H9 (cell line): ENCODE measurements around the gene CACHD1. TPM values are rescaled to one million over a fixed set of nuclear protein-coding genes. Genes with fewer than 3 reads are reported as not detected.
A peak's percentile ranks its signal among the peaks of the same experiment; 100 is the strongest.

ENCODE experiments used
- DNase-seq: peaks from one replicate; pipeline ENCODE4 v3.0.0-alpha.2; 2017
- H2AFZ ChIP-seq: one replicate; pipeline ENCODE4 v1.6.1; 2013; ENCODE audit warnings: mild to moderate bottlenecking, low read length, control low read depth, moderate library complexity
- H2AK5ac ChIP-seq: 2 replicates; pipeline ENCODE4 v1.6.1; 2013; ENCODE audit warnings: low read length, control low read depth, mixed read lengths; ENCODE audit not compliant: insufficient read length
- H2BK120ac ChIP-seq: one replicate; pipeline ENCODE4 v1.6.1; 2013; ENCODE audit warnings: low read depth, mild to moderate bottlenecking, low read length, control low read depth, inconsistent platforms; ENCODE audit not compliant: poor library complexity, severe bottlenecking
- H2BK12ac ChIP-seq: 2 replicates; pipeline ENCODE4 v1.6.1; 2013; ENCODE audit warnings: low read length, control low read depth, mixed read lengths, low read depth; ENCODE audit not compliant: insufficient read length
- H2BK15ac ChIP-seq: 2 replicates; pipeline ENCODE4 v1.6.1; 2013; ENCODE audit warnings: low read depth, low read length, control low read depth
- H2BK20ac ChIP-seq: one replicate; pipeline ENCODE4 v1.6.1; 2013; ENCODE audit warnings: low read depth, mild to moderate bottlenecking, low read length, control low read depth, inconsistent platforms; ENCODE audit not compliant: poor library complexity, severe bottlenecking
- H2BK5ac ChIP-seq: 2 replicates; pipeline ENCODE4 v1.6.1; 2013; ENCODE audit warnings: low read length, control low read depth, mixed read lengths; ENCODE audit not compliant: insufficient read length
- H3K14ac ChIP-seq: 2 replicates; pipeline ENCODE4 v1.6.1; 2013; ENCODE audit warnings: low read length, control low read depth; ENCODE audit not compliant: insufficient read depth
- H3K18ac ChIP-seq: 2 replicates; pipeline ENCODE4 v1.6.1; 2013; ENCODE audit warnings: low read depth, mild to moderate bottlenecking, mixed read lengths, low read length, control low read depth; ENCODE audit not compliant: insufficient read length
- H3K23ac ChIP-seq: 2 replicates; pipeline ENCODE4 v1.6.1; 2013; ENCODE audit warnings: low read length, control low read depth, mixed read lengths, low read depth; ENCODE audit not compliant: insufficient read length
- H3K23me2 ChIP-seq: 2 replicates; pipeline ENCODE4 v1.6.1; 2013; ENCODE audit warnings: low read depth, mild to moderate bottlenecking, mixed read lengths, low read length, control low read depth; ENCODE audit not compliant: insufficient read length, poor library complexity, severe bottlenecking
- H3K27ac ChIP-seq: 2 replicates; pipeline ENCODE4 v1.5.1; 2013; ENCODE audit warnings: low read length, control low read depth, mixed read lengths, low read depth; ENCODE audit not compliant: insufficient read length
- H3K27me3 ChIP-seq: 2 replicates; pipeline ENCODE4 v1.6.1; 2013; ENCODE audit warnings: low read length, control low read depth, inconsistent platforms; ENCODE audit not compliant: insufficient read depth
- H3K4ac ChIP-seq: 2 replicates; pipeline ENCODE4 v1.6.1; 2013; ENCODE audit warnings: low read depth, mild to moderate bottlenecking, control low read depth, inconsistent platforms, low read length, moderate library complexity
- H3K4me1 ChIP-seq: 2 replicates; pipeline ENCODE4 v1.6.1; 2013; ENCODE audit warnings: low read length, control low read depth, inconsistent platforms; ENCODE audit not compliant: insufficient read depth
- H3K4me2 ChIP-seq: 2 replicates; pipeline ENCODE4 v1.6.1; 2013; ENCODE audit warnings: low read length, control low read depth, mixed read lengths; ENCODE audit not compliant: insufficient read length, insufficient read depth
- H3K56ac ChIP-seq: 2 replicates; pipeline ENCODE4 v1.6.1; 2013; ENCODE audit warnings: low read depth, mild to moderate bottlenecking, mixed read lengths, low read length, control low read depth; ENCODE audit not compliant: insufficient read length
- H3K79me1 ChIP-seq: 2 replicates; pipeline ENCODE4 v1.6.1; 2013; ENCODE audit warnings: low read depth, mild to moderate bottlenecking, moderate library complexity, low read length, control low read depth, inconsistent platforms; ENCODE audit not compliant: insufficient read depth, poor library complexity, severe bottlenecking
- H3K79me2 ChIP-seq: 2 replicates; pipeline ENCODE4 v1.6.1; 2013; ENCODE audit warnings: low read length, control low read depth, inconsistent platforms; ENCODE audit not compliant: insufficient read depth
- H3K9ac ChIP-seq: 2 replicates; pipeline ENCODE4 v1.6.1; 2013; ENCODE audit warnings: low read length, control low read depth, mixed read lengths; ENCODE audit not compliant: insufficient read length; ENCODE audit errors: extremely low read depth
- H3K9me3 ChIP-seq: one replicate; pipeline ENCODE4 v1.6.1; 2013; ENCODE audit warnings: low read depth, low read length, inconsistent platforms; ENCODE audit not compliant: control insufficient read depth
- H3T11ph ChIP-seq: one replicate; pipeline ENCODE4 v1.6.1; 2013; ENCODE audit warnings: mild to moderate bottlenecking, low read length, control low read depth, inconsistent platforms
- H4K20me1 ChIP-seq: one replicate; pipeline ENCODE4 v1.6.1; 2013; ENCODE audit not compliant: control insufficient read depth, insufficient read length, insufficient read depth
- H4K5ac ChIP-seq: 2 replicates; pipeline ENCODE4 v1.6.1; 2013; ENCODE audit warnings: low read depth, mild to moderate bottlenecking, mixed read lengths, low read length, control low read depth; ENCODE audit not compliant: insufficient read length
- H4K8ac ChIP-seq: replicated peaks from 2 replicates; pipeline ENCODE4 v1.6.1; 2013; ENCODE audit warnings: low read length, control low read depth, mixed read lengths, low read depth; ENCODE audit not compliant: insufficient read length
- H4K91ac ChIP-seq: 2 replicates; pipeline ENCODE4 v1.6.1; 2013; ENCODE audit warnings: low read depth, mild to moderate bottlenecking, moderate library complexity, mixed read lengths, low read length, control low read depth; ENCODE audit not compliant: insufficient read length
- H3K27ac Mint-ChIP-seq, 3 experiments: 2 replicates in 2 of 3; 3 replicates in 1 of 3; pipeline ENCODE4 v1.8.0; 2020 to 2021; ENCODE audit warnings: mixed read lengths in 3 of 3, mild to moderate bottlenecking in 1 of 3, moderate library complexity in 1 of 3
- H3K27me3 Mint-ChIP-seq: 2 replicates; pipeline ENCODE4 v1.8.0; 2021; ENCODE audit warnings: low read depth, mild to moderate bottlenecking, moderate library complexity, mixed read lengths
- H3K36me3 Mint-ChIP-seq, 3 experiments: 2 replicates in 2 of 3; 3 replicates in 1 of 3; pipeline ENCODE4 v1.8.0; 2020 to 2021; ENCODE audit warnings: low read depth in 3 of 3, mixed read lengths in 3 of 3; ENCODE audit not compliant: insufficient read depth in 1 of 3
- H3K4me1 Mint-ChIP-seq, 2 experiments: 2 replicates each; pipeline ENCODE4 v1.8.0; 2020; ENCODE audit warnings: mixed read lengths in 2 of 2
- H3K4me3 Mint-ChIP-seq, 2 experiments: 2 replicates in 1 of 2; 3 replicates in 1 of 2; pipeline ENCODE4 v1.8.0; 2020 to 2021; ENCODE audit warnings: mild to moderate bottlenecking in 2 of 2, mixed read lengths in 2 of 2, moderate library complexity in 1 of 2
- H3K9me3 Mint-ChIP-seq, 2 experiments: 2 replicates in 1 of 2; 3 replicates in 1 of 2; pipeline ENCODE4 v1.8.0; 2020; ENCODE audit warnings: mild to moderate bottlenecking in 2 of 2, mixed read lengths in 2 of 2, moderate library complexity in 1 of 2
- WGBS: extraction: QIAGEN DNeasy Blood & Tissue Kit; methylation state at CpG from one replicate; pipeline ENCODE4 v1.1.7; 2013; ENCODE audit warnings: missing lambda C conversion rate, low lambda C conversion rate, mixed read lengths; ENCODE audit not compliant: insufficient read length; ENCODE audit errors: extremely low coverage; 5-methylcytosine and 5-hydroxymethylcytosine counted together
- total RNA-seq: library from RNA; stranded (reverse); gene quantifications from 2 replicates; pipeline ENCODE4 v1.2.1, GENCODE V29; 2021
- TF ChIP-seq, protein P1 (sequence below): fragments of 200-600 bp; sonication (generic); conservative IDR thresholded peaks from 3 replicates; pipeline ENCODE4 v1.8.0; 2021; ENCODE audit warnings: antibody characterized with exemption, mild to moderate bottlenecking

The CACHD1 gene
- total RNA-seq, 1 experiment from 2014 or later, result 94.2 TPM

GRCh38 chr1:64539781-64540218 lies 69.9 kb downstream of the CACHD1 start:
- Histone ChIP-seq H3K79me1 (peaks cover 5% of the 10 kb centered on the region), H3K27me3 (no peaks in the 10 kb centered on the region), H3K79me2 (peaks cover 15% of the 10 kb centered on the region; the same call in 1 of the 2 replicates), H3T11ph (no peak overlapping the region), H3K27ac (no peak overlapping the region), H2BK15ac (no peak overlapping the region), H2BK20ac (no peak overlapping the region), H4K5ac (no peak overlapping the region), H3K4ac (no peak overlapping the region), H2BK12ac (no peak overlapping the region), H3K9me3 (no peaks in the 10 kb centered on the region), H3K18ac (no peak overlapping the region), H3K9ac (no peak overlapping the region), H2AK5ac (no peak overlapping the region), H2BK5ac (no peak overlapping the region), H4K20me1 (no peaks in the 10 kb centered on the region), H3K4me2 (no peak overlapping the region), H2AFZ (no peak overlapping the region), H2BK120ac (no peak overlapping the region), H3K23ac (no peak overlapping the region), H3K14ac (no peak overlapping the region), H3K56ac (no peak overlapping the region), H3K23me2 (no peaks in the 10 kb centered on the region), H3K4me1 (peaks cover 20% of the 10 kb centered on the region; the same call in 1 of the 2 replicates), H4K8ac (no peak overlapping the region), H4K91ac (no peak overlapping the region)
- Mint-ChIP-seq H3K9me3 (no peaks in the 10 kb centered on the region), H3K27me3 (no peaks in the 10 kb centered on the region), H3K27ac (peak overlapping the region in 1 of 3 experiments; percentile 44; a peak in 1 of 7 replicates), H3K36me3 (0 out of 7 replicates have a peak, but pooled peaks cover 0 to 3% (median 0%) of the 10 kb centered on the region in 3 experiments), H3K4me3 (no peak overlapping the region), H3K4me1 (peaks cover 75 to 76% of the 10 kb centered on the region in 2 experiments)
- DNase-seq, result no peak
- TF ChIP-seq, protein P1, sequence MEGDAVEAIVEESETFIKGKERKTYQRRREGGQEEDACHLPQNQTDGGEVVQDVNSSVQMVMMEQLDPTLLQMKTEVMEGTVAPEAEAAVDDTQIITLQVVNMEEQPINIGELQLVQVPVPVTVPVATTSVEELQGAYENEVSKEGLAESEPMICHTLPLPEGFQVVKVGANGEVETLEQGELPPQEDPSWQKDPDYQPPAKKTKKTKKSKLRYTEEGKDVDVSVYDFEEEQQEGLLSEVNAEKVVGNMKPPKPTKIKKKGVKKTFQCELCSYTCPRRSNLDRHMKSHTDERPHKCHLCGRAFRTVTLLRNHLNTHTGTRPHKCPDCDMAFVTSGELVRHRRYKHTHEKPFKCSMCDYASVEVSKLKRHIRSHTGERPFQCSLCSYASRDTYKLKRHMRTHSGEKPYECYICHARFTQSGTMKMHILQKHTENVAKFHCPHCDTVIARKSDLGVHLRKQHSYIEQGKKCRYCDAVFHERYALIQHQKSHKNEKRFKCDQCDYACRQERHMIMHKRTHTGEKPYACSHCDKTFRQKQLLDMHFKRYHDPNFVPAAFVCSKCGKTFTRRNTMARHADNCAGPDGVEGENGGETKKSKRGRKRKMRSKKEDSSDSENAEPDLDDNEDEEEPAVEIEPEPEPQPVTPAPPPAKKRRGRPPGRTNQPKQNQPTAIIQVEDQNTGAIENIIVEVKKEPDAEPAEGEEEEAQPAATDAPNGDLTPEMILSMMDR, result no peak
- WGBS, result no CpG with 5 or more reads among the region's 2 CpGs
